Uterus (tissue), 4 donors: ENCODE measurements around the gene GRIK4. TPM values are rescaled to one million over a fixed set of nuclear protein-coding genes. Genes with fewer than 3 reads are reported as not detected.

Experiments
- DNase-seq, 2 donors: peaks; one replicate each; pipeline ENCODE4 v3.0.0-alpha.2; 2019 to 2020
- H3K27ac ChIP-seq, 2 donors: fragments of 200-600 bp; sonication (generic); 1 replicate in 1 of 2; 2 replicates in 1 of 2; pipeline ENCODE4 v1.5.1; 2016 to 2018
- H3K27me3 ChIP-seq, 2 donors: fragments of 200-600 bp; sonication (generic); one replicate each; pipeline ENCODE4 v1.5.1; 2018 to 2019; ENCODE audit warnings: control low read depth in 1 of 2
- H3K36me3 ChIP-seq, 2 donors: fragments of 200-600 bp; sonication (generic); one replicate each; pipeline ENCODE4 v1.5.1; 2019; ENCODE audit warnings: control low read depth in 1 of 2
- H3K4me1 ChIP-seq, 2 donors: fragments of 200-600 bp; sonication (generic); one replicate each; pipeline ENCODE4 v1.5.1; 2018 to 2019; ENCODE audit warnings: control low read depth in 1 of 2
- H3K4me3 ChIP-seq, 2 donors: fragments of 200-600 bp; sonication (generic); 1 replicate in 1 of 2; 2 replicates in 1 of 2; pipeline ENCODE4 v1.5.1; 2018 to 2019; ENCODE audit warnings: mild to moderate bottlenecking in 1 of 2
- H3K9me3 ChIP-seq, 2 donors: fragments of 200-600 bp; sonication (generic); one replicate each; pipeline ENCODE4 v1.5.1; 2019; ENCODE audit warnings: control low read depth in 1 of 2
- CTCF ChIP-seq, 4 experiments: fragments of 200-600 bp in 2 of 4; fragments of 450-650 bp in 2 of 4; sonication (generic) in 2 of 4; IDR thresholded peaks; one replicate each; pipeline ENCODE4 v1.5.1; 2016 to 2019; ENCODE audit warnings: antibody characterized with exemption in 4 of 4, mild to moderate bottlenecking in 2 of 4, moderate library complexity in 1 of 4
- POLR2A ChIP-seq, 2 donors: fragments of 450-650 bp; IDR thresholded peaks; one replicate each; pipeline ENCODE4 v1.6.1; 2016; ENCODE audit warnings: antibody characterized with exemption in 2 of 2, mild to moderate bottlenecking in 1 of 2, moderate library complexity in 1 of 2
- intact Hi-C: fragments of 100-400 bp; cut with DNase I; formaldehyde crosslinking; loops from one replicate; pipeline ENCODE4 v1.15.1; 2023; ENCODE audit warnings: low total_unique reads
- total RNA-seq, 4 donors: library from RNA; depleted of rRNA in 3 of 4; stranded (reverse); fragments of >200 nt in 3 of 4; gene quantifications; one replicate each; pipeline versions ENCODE4 v1.1.0 to v1.2.4, GENCODE V29; 2014 to 2023
- donor health status: DM: yes; HTN: yes; CAD: no.

The GRIK4 gene
- total RNA-seq, 4 donors from 2014 or later = 0.28 to 1.1 TPM; not detected in 2

DNA sequence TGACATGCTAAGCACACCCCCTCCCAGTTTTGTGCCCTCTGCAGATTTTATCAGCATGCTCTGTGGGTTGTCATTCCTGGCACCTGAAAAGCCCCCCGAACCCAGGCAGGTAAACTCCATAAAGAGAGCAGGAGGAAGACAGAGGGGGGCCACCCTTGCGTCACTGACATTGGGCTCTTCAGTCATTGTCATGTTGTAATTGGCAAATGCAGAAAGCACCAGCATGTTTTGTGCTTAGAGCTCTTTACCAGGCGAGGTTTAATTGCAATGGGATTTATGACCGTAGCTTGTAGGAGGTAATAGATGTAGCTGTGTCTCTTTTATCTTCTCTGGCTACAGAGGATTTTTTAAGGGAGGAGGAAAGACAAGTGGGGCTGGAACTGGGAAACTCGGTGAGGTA lies 201.7 kb downstream of the GRIK4 start:
- H3K36me3 ChIP-seq = no peaks in the 10 kb centered on the region
- peaks cover 13 to 24% of the 10 kb centered on the region in 2 donors for H3K4me1 ChIP-seq
- DNase-seq = no peak
- no peaks in the 10 kb centered on the region for H3K9me3 ChIP-seq
- no peaks in the 10 kb centered on the region for H3K27me3 ChIP-seq
- intact Hi-C loops = no loop called here
- no peak overlapping the region for H3K4me3 ChIP-seq
- H3K27ac ChIP-seq = peak overlapping the region; percentile 40 to 64
- no peak for TF ChIP-seq CTCF (IDR thresholded peaks at IDR 0.05)
- no peak for TF ChIP-seq POLR2A (IDR thresholded peaks at IDR 0.05)

- Histone ChIP-seq H3K27ac (peak overlapping the region in 1 of 2 donors; percentile 26), H3K4me1 (peaks cover 13 to 24% of the 10 kb centered on the region in 2 donors), H3K27me3 (no peaks in the 10 kb centered on the region), H3K4me3 (no peak overlapping the region), H3K9me3 (no peaks in the 10 kb centered on the region), H3K36me3 (no peaks in the 10 kb centered on the region)
- intact Hi-C loops = no loop called here
- TF ChIP-seq POLR2A (IDR thresholded peaks at IDR 0.05) (no peak), CTCF (IDR thresholded peaks at IDR 0.05) (no peak)
- DNase-seq = no peak
Observed at GRCh38 chr11:120714438-120714837, 202.9 kb downstream of the GRIK4 start.

- DNase-seq = no peak
- Histone ChIP-seq H3K36me3 (no peaks in the 10 kb centered on the region), H3K9me3 (no peaks in the 10 kb centered on the region), H3K27me3 (no peaks in the 10 kb centered on the region), H3K4me3 (peak overlapping the region in 1 of 2 donors; percentile 15), H3K4me1 (peaks cover 13 to 24% of the 10 kb centered on the region in 2 donors), H3K27ac (peak overlapping the region in 1 of 2 donors; percentile 26)
- TF ChIP-seq CTCF (IDR thresholded peaks at IDR 0.05) = peak in 2 of 4 experiments; percentile 16 to 44
- no peak for TF ChIP-seq POLR2A (IDR thresholded peaks at IDR 0.05)
- intact Hi-C loops = no loop called here
Observed at GRCh38 chr11:120715239-120715638, 203.7 kb downstream of the GRIK4 start.

DNA sequence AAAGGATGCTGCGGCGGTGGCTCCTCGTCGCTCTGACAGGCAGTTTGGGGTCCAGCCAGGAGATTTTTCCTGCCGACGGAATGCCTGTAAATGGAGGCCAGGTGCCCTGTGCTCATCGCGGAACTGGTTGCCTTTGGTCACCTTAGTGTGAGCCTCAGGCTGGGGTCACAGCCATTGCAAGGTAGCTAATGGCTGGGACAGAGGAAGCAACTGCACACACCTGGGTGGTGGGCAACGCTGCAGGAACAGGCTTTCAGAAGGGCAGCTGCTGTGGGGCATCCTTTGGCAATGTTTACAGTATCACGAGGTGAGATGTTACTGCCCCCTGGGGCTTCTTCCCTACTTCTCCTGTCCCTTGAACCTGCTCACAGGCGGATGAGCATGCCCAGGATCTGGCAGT lies 205.5 kb downstream of the GRIK4 start:
- intact Hi-C loops = no loop called here
- TF ChIP-seq POLR2A (IDR thresholded peaks at IDR 0.05) (no peak), CTCF (IDR thresholded peaks at IDR 0.05) (no peak)
- Histone ChIP-seq H3K27ac (no peak overlapping the region), H3K4me3 (no peak overlapping the region), H3K9me3 (no peaks in the 10 kb centered on the region), H3K36me3 (no peaks in the 10 kb centered on the region), H3K4me1 (peaks cover 7 to 13% of the 10 kb centered on the region in 2 donors), H3K27me3 (no peaks in the 10 kb centered on the region)
- DNase-seq = no peak

GRCh38 chr11:120717623-120718022 lies 206.1 kb downstream of the GRIK4 start:
- DNase-seq = no peak
- TF ChIP-seq CTCF (IDR thresholded peaks at IDR 0.05) = no peak
- TF ChIP-seq POLR2A (IDR thresholded peaks at IDR 0.05) = no peak
- Histone ChIP-seq H3K27me3 (no peaks in the 10 kb centered on the region), H3K36me3 (no peaks in the 10 kb centered on the region), H3K4me1 (peaks cover under 1 to 11% of the 10 kb centered on the region in 2 donors), H3K4me3 (no peak overlapping the region), H3K9me3 (no peaks in the 10 kb centered on the region), H3K27ac (no peak overlapping the region)
- intact Hi-C loops = no loop called here
